ENCODE data around the gene SLFN5. TPM values are rescaled to one million over a fixed set of nuclear protein-coding genes. Genes with fewer than 3 reads are reported as not detected.
A peak's percentile ranks its signal among the peaks of the same experiment; 100 is the strongest.

The SLFN5 gene
- total and polyA plus RNA-seq, 2 of the 4 experiments (the other 2 are of a cell fraction), result 13.0 to 48.9 TPM

GRCh38 chr17:35314415-35315216 lies 71.7 kb downstream of the SLFN5 start:
- Histone ChIP-seq H2BK120ac (ENCODE audit: low read depth, low read length) (no peak overlapping the region), H3K18ac (ENCODE audit: low read depth, low read length) (no peak overlapping the region), H4K20me1 (ENCODE audit: insufficient read depth, low read length) (no peaks in the 10 kb centered on the region), H4K8ac (ENCODE audit: low read depth in 2 of 2, low read length in 2 of 2) (no peak overlapping the region; a peak in 1 of 4 replicates), H2BK15ac (ENCODE audit: low read depth, low read length) (no peak overlapping the region), H3K56ac (ENCODE audit: extremely low read depth, insufficient read depth, low read length) (no peak overlapping the region), H3K27ac (ENCODE audit: insufficient read depth, low read length) (no peak overlapping the region), H2BK5ac (ENCODE audit: low read depth, low read length, poor library complexity, severe bottlenecking) (no peak overlapping the region), H2AK9ac (replicated peaks; ENCODE audit: low read depth, low read length, poor library complexity) (peak overlapping the region; percentile 40), H2BK20ac (ENCODE audit: low read depth, low read length) (no peak overlapping the region), H3K4me1 (ENCODE audit: control insufficient read depth, insufficient read depth, low read length) (peaks cover 3% of the 10 kb centered on the region; the same call in 1 of the 2 replicates), H3K4me2 (ENCODE audit: low read depth, low read length) (no peak overlapping the region), H3K9me1 (ENCODE audit: insufficient read depth, low read length) (no peaks in the 10 kb centered on the region), H2AFZ (replicated peaks; ENCODE audit: low read length, poor library complexity) (peak overlapping the region; percentile 0), H3K14ac (replicated peaks; ENCODE audit: low read depth, low read length) (no peak overlapping the region), H3K9ac (ENCODE audit: low read depth, low read length) (no peak overlapping the region), H2AK5ac (ENCODE audit: low read depth, low read length) (no peak overlapping the region), H4K5ac (ENCODE audit: low read depth, low read length) (no peak overlapping the region), H3K9me3 (ENCODE audit: control insufficient read depth, insufficient read depth, low read length) (no peaks in the 10 kb centered on the region), H3K36me3 (ENCODE audit: control insufficient read depth, insufficient read depth, low read length) (no peaks in the 10 kb centered on the region), H4K91ac (ENCODE audit: insufficient read depth, low read depth, low read length) (no peak overlapping the region), H3K4ac (ENCODE audit: low read depth, low read length) (no peak overlapping the region), H3K4me3 (ENCODE audit: insufficient read depth, low read depth, low read length) (no peak overlapping the region), H3K79me1 (ENCODE audit: low read depth in 1 of 2, low read length in 2 of 2) (no peaks in the 10 kb centered on the region), H3K27me3 (ENCODE audit: control insufficient read depth, insufficient read depth, low read length) (peaks cover 2% of the 10 kb centered on the region; the same call in 1 of the 2 replicates), H3K23ac (ENCODE audit: low read depth, low read length) (no peak overlapping the region)
- in situ Hi-C loops (cut with MboI; ENCODE audit: low sequenced_read_pairs) (loop anchor here (5.0 kb wide), 1 partner anchor 223 kb away; the partner anchor contains the start of gene SLFN12L), intact Hi-C loops (cut with micrococcal nuclease) (loop anchor here (1.0 to 10.0 kb wide), 3 partner anchors 30 to 880 kb away; partner anchors contain the start of gene SLFN12), dilution Hi-C loops (cut with HindIII; ENCODE audit: low sequenced_read_pairs, unreplicated experiment) (loop anchor here (25.0 kb wide), 1 partner anchor 223 kb away; the partner anchor contains the start of gene SLFN12L)
- DNase-seq (no peak), ATAC-seq (ENCODE audit: low read depth) (peak; percentile 32)
- ChIA-PET CTCF (interaction anchor here (1.8 to 3.2 kb wide), 3 partner anchors 219 to 224 kb away, joined by 5 to 18 read pairs (median 14); partner anchors contain the start of gene SLFN12L), POLR2A (ENCODE audit: unreplicated experiment) (no interaction called here)
- 80% methylated on average over 3 of the region's 9 CpGs; no CpG with 5 or more reads in 1 of the 2 experiments for WGBS, 2 experiments (ENCODE audit: extremely low coverage in 2 of 2, insufficient read length in 1 of 2)
- no TSS peak for BruUV-seq (replicated peaks)
- TF ChIP-seq RFX5 (IDR thresholded peaks at IDR 0.05; ENCODE audit: low read depth, low read length) (no peak), MXI1 (IDR thresholded peaks at IDR 0.05; ENCODE audit: borderline replicate concordance, low read depth, low read length) (no peak), MAZ (IDR thresholded peaks at IDR 0.05; ENCODE audit: borderline replicate concordance, low read depth, low read length) (no peak), CEBPB (IDR thresholded peaks at IDR 0.05; ENCODE audit: low read depth, low read length) (no peak), CHD1 (IDR thresholded peaks at IDR 0.05; ENCODE audit: low read depth, low read length) (no peak), POLR2A (IDR thresholded peaks at IDR 0.05; ENCODE audit: low read depth, low read length) (no peak), RCOR1 (IDR thresholded peaks at IDR 0.05; ENCODE audit: insufficient replicate concordance, low read length) (no peak), SMC3 (IDR thresholded peaks at IDR 0.05; ENCODE audit: low read depth, low read length) (no peak), NFE2L2 (IDR thresholded peaks at IDR 0.05; ENCODE audit: low read depth, low read length) (no peak), BHLHE40 (IDR thresholded peaks at IDR 0.05; ENCODE audit: low read depth, low read length) (no peak), ELK1 (IDR thresholded peaks at IDR 0.05; ENCODE audit: borderline replicate concordance, low read depth, low read length) (no peak), RAD21 (IDR thresholded peaks at IDR 0.05; ENCODE audit: low read length) (no peak), USF2 (IDR thresholded peaks at IDR 0.05; ENCODE audit: low read depth, low read length) (no peak)
- TF ChIP-seq, protein P1, sequence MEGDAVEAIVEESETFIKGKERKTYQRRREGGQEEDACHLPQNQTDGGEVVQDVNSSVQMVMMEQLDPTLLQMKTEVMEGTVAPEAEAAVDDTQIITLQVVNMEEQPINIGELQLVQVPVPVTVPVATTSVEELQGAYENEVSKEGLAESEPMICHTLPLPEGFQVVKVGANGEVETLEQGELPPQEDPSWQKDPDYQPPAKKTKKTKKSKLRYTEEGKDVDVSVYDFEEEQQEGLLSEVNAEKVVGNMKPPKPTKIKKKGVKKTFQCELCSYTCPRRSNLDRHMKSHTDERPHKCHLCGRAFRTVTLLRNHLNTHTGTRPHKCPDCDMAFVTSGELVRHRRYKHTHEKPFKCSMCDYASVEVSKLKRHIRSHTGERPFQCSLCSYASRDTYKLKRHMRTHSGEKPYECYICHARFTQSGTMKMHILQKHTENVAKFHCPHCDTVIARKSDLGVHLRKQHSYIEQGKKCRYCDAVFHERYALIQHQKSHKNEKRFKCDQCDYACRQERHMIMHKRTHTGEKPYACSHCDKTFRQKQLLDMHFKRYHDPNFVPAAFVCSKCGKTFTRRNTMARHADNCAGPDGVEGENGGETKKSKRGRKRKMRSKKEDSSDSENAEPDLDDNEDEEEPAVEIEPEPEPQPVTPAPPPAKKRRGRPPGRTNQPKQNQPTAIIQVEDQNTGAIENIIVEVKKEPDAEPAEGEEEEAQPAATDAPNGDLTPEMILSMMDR (conservative IDR thresholded peaks at IDR 0.05; ENCODE audit: low read depth, low read length), result no peak
